NCI-H524 treated with DMSO at 0.1 percent for 48 hours (cell line): ENCODE measurements around the gene IL7R.

Experiments
- DNase-seq: peaks from one replicate; lab custom pipeline; 2025; lab: John Stamatoyannopoulos, UW

Gene IL7R, protein sequence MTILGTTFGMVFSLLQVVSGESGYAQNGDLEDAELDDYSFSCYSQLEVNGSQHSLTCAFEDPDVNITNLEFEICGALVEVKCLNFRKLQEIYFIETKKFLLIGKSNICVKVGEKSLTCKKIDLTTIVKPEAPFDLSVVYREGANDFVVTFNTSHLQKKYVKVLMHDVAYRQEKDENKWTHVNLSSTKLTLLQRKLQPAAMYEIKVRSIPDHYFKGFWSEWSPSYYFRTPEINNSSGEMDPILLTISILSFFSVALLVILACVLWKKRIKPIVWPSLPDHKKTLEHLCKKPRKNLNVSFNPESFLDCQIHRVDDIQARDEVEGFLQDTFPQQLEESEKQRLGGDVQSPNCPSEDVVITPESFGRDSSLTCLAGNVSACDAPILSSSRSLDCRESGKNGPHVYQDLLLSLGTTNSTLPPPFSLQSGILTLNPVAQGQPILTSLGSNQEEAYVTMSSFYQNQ

GRCh38 chr5:35856765-35857351, at the start of gene IL7R:
TSS of gene IL7R (plus strand) at chr5:35856891. CDS start at chr5:35856978, 87 bp downstream.
- DNase-seq, result no peak

DNA sequence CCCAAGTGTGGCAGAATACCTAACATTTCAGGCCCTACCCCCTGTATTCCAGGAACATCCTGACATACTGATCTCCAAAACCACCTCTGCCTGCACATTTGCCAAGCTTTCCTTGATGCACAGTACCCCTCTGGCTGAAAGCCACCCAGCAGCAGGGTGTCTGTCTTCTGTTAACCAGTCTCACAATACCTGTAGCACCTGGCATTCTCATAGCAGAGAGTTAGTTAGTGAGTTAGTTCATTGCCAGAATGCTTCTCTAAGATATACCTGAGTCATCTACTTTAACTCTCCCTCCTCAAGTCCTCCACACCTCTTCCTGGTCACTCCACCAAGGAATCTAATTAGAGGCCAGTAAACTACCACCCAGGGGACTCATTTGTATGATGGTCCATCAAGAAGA, 46.1 kb upstream of the IL7R start:
- DNase-seq, result no peak

DNA sequence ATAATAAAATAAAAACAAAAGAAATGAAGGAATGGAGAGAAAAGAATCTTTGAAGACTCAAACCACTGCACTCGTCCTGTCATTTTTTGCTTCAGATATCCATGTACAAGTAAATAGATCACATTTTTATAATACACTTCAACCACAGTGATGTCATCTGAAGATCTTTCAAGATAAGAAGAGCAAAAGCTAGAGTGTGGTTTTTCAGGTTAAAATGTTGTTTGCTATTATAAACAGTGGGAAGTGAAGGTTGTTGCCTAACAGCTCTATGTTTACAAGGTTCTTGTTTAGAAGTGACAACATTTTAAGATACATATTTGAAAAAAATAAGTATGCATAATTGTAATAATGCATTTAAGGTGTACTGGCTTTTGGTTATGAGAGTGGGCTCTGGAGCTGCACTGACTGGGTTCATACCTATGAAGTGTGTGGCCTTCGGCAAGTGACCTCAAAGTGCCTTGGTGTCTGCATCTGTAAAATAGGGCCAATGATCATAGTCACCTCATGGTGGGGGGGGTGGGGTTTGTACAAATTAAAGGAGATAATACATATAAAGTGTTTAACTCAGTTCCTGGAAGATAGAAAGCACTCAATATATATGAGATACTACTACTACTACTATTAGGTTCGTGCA, 45.5 kb upstream of the IL7R start:
- no peak for DNase-seq

DNA sequence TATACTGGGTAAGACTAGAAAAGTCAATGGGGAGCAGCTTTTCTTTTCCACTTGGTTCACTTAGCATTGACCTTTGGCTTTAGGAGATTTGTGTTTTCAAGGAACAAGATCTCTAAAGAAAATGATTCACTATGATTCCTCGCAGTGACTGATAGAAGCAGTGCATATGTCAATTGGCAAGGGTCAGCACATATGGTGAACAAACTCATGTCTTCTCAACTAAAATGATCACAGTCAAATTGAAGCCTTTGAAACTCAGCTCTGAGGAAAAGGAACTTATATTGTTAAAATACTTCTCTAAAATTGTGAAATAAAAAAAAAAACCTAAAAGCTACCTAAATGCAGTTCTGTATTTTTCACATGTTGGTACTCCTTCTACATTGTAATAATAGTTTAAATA, 43.2 kb upstream of the IL7R start:
- no peak for DNase-seq

DNA sequence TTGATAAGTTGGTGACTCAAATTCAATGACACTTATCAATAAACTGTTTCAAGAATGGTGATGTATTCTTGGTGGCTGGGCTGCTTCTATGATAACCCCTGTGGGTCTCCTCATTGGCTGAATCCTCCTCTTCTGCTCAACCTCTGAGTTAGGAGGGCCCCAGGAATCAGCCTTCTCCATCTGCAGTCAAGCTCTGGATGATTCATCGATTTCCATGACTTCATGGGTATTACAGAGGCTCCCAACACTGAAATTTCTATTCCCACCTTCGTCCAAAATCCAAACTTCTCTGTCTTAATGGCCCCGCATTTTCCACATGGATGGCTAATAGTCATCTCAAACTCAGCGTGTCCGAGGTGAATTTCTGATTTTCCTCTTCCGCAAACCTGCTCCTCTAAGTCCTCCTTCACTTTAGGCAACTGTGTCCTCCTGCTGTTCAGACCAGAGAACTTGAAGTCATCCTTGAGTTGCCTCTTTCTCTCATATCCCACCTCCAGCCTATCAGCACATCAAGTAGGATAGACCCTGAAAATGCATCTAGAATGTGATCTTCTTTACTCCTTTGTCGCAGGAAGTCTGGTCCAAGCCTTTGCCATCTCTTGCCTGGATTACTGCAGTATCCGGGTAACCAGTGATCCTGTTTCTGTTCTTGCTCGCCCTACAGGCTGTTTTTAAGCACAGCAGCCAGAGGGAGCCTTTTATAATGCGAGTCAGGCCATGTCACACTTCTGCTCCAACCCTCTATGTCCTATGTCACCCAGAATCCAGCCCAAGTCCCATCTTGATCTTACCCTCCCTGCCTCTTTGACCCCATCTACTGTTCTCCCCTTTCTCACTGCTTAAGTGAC, 41.4 kb upstream of the IL7R start:
- DNase-seq, result no peak

- DNase-seq, result no peak
Observed at GRCh38 chr5:35816881-35817521, 39.7 kb upstream of the IL7R start.

GRCh38 chr5:35819026-35819425, 37.7 kb upstream of the IL7R start:
- DNase-seq, result no peak

DNA sequence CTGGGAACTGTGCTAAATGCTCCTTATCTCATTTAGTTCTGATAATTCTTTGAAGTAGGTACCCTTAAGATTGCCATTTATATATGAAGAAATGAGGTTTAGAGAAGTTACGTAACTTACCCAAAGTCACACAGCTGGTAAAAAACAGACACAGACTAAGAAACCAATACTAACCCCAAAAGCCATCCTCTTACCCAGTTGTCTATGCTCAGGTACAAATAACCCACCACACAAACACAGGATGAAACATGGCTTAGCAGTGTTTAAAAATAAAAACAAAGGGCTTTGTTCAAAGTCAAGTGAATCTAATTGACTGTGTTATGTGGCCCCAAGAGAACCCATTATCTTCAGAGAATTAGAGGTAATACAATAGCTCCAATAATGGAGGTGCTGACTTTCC, 37.0 kb upstream of the IL7R start:
- no peak for DNase-seq

DNA sequence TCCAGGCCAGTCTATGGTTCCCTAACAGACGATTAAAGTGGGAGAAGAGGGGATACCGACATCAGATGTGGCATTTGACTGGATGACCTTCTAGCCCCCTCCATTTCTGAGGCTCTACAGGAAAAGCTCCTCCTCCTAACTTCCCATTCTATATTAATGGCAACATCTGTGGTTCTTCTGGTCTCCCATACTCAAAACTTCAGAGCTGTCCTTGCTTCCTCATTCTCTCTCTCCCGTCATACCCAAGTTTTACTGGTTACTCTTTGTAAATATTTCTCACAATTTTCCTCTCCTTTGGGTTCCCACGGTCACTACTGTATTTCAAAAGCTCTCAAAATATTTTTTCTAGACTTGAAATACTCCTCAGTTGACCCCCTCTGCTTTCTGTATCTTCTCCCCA, 36.0 kb upstream of the IL7R start:
- no peak for DNase-seq

DNA sequence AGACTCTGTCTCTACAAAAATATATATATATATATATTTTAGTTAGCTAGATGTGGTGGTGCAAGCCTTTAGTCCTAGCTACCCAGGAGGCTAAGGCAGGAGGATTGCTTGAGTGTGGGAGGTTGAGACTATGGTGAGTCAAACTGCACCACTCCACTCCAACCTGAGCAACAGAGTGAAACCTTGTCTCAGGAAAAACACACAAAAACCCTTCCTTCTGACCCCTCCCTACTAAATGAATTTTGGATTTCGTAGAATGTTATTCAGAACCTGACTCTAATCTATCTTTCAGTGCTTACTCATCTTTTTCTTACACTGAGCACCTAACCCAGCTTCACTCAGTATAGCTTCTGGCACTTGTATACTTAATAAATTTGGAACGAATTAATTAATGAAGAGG, 35.2 kb upstream of the IL7R start:
- no peak for DNase-seq

DNA sequence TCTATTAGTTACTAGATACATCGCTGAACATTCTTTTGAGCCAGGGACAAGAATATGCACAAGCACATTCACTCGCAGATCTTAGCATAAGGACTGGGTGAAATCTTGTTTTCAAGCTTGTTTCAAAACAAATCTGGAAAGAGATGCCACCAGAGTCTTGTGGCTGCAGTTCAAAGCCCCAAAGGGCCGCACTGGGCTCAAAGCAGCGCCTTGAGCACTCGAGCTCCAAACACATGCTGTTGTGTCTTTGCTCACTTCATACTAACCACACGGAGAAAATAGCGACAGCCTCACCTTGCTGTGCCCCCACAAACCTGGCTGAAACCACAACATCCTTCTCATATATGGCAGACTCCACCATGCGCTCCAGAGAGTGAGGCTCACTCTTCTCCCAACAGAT, 34.2 kb upstream of the IL7R start:
- no peak for DNase-seq

DNA sequence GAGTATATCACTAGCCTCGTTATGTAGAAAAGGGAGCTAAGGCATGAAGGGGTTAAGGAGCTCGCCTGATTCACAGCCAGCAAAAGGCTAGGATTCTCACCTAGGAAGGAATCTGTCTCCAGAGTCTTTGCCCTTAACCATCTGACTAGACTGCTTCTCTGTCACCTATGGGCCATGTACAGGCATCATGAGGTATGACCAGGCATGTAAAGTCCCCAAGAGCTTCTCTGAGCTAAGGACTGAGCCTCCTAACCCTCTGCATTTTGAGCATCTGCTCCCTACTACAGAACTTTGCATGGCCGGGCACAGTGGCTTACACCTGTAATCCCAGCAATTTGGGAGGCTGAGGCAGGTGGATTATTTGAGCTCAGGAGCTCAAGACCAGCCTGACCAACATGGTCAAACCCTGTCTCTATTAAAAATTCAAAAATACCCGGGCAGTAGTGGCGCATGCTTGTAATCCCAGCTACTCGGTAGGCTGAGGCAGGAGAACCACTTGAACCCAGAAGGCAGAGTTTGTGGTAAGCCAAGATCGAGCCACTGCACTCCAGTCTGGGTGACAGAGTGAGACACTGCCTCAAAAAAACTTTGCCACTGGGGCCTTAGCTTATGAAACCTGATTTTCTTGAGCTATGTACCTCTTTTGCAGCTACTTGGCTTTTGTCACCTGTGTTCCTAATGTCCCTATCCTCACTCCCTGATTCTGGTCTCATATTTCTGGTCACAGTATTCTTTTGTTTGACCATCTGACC, 33.2 kb upstream of the IL7R start:
- no peak for DNase-seq

- DNase-seq, result no peak
Observed at GRCh38 chr5:35826056-35826455, 30.6 kb upstream of the IL7R start.

GRCh38 chr5:35826554-35826953, 30.1 kb upstream of the IL7R start:
- no peak for DNase-seq

DNA sequence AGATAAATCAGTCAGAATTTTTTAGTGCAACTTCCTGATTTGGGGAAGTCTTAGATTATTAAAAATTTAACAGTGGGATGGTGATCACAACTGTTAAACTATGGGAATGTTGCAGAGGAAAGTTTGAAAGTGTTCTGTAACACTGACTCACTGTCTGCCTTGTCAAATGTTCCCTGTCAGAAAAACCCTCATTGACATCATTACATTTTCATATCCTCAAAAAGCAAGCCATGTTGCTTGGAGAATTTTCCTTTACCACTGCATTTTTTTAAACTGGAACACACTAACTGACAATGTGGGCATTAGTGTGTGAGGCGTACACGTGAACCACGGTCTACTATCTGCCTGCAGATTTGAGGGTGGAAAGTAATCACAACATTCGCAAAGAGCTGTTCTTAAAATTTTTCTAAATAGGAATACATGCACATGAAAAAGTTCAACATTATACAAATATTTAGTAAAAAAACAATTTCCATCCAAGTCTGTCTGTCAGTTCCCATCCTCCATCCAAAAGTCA, 28.6 kb upstream of the IL7R start:
- DNase-seq, result no peak

- DNase-seq, result no peak
Observed at GRCh38 chr5:35830587-35830986, 26.1 kb upstream of the IL7R start.

DNA sequence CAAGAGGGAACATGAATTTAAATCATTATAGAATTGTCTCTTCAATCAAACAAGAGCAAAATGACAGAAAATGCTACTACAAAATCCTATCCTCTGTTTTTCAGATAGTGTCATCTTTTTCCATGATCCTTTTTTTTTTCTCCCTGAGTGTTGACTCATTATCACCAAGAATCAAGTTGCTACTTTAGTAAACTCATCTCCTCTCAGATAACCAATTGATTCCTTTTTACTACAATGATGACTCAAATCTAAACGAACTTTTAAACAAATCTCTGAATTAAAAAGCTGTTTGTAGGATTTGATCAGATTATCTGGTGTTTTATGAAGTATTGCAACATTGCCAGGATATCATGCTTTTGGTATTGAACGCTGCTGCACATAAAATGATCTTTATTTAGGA, 23.9 kb upstream of the IL7R start:
- DNase-seq, result no peak

DNA sequence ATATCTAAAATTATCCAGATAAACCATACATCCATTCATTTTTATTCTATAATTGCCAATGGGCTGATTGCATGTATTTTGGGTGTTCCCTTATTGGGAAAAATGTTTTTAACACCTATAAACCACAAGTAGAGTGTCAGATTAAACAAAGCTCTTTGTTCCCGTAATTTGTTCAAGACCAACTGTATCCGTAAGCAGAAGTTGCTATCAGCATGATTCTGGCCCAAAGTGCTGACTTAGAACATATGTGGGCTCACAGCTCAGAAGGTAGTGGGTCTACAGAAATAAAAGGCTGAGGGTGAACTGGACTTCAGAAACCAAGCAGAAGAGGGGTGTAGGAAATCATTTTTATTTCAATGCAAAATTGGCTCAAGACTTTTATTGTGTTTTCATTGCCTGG, 23.5 kb upstream of the IL7R start:
- no peak for DNase-seq

- no peak for DNase-seq
Observed at GRCh38 chr5:35835796-35836742, 20.6 kb upstream of the IL7R start.
